ENCODE results near the gene OR6C70.
"Not testable (repeated sequence)": the region's sequence is repeated elsewhere in the genome, so short reads cannot be mapped to it uniquely, and the experiment has no call there.

The OR6C70 gene

GRCh38 chr12:55470088-55470829, at the start of gene OR6C70:
TSS of gene OR6C70 (minus strand) at chr12:55470138. CDS start at chr12:55470138, 0 bp downstream.
- no peak for DNase-seq (ENCODE audit: low spot score)

GRCh38 chr12:55516391-55516790, 46.5 kb upstream of the OR6C70 start:
- no peak for DNase-seq (ENCODE audit: low spot score)

- no peak for DNase-seq (ENCODE audit: low spot score)
Observed at GRCh38 chr12:55515696-55516095, 45.8 kb upstream of the OR6C70 start.

- DNase-seq (ENCODE audit: low spot score) = no peak
Observed at GRCh38 chr12:55501601-55502000, 31.7 kb upstream of the OR6C70 start.

- no peak for DNase-seq (ENCODE audit: low spot score)
Observed at GRCh38 chr12:55499810-55500252, 29.9 kb upstream of the OR6C70 start.

GRCh38 chr12:55499231-55499630, 29.3 kb upstream of the OR6C70 start:
- DNase-seq (ENCODE audit: low spot score) = no peak

GRCh38 chr12:55495490-55495889, 25.6 kb upstream of the OR6C70 start:
- DNase-seq (ENCODE audit: low spot score) = no peak

- DNase-seq (ENCODE audit: low spot score) = no peak
Observed at GRCh38 chr12:55492078-55492477, 22.1 kb upstream of the OR6C70 start, which contains the start of gene OR6C68. TSS of gene OR6C68 (plus strand) at chr12:55492378. CDS start at chr12:55492378, 0 bp downstream.

- DNase-seq (ENCODE audit: low spot score) = not testable (repeated sequence)
Observed at GRCh38 chr12:55484284-55484683, 14.3 kb upstream of the OR6C70 start.

GRCh38 chr12:55479136-55479535, 9.2 kb upstream of the OR6C70 start:
- not testable (repeated sequence) for DNase-seq (ENCODE audit: low spot score)

GRCh38 chr12:55472264-55472663, 2.3 kb upstream of the OR6C70 start:
- DNase-seq (ENCODE audit: low spot score) = no peak

- DNase-seq (ENCODE audit: low spot score) = no peak
Observed at GRCh38 chr12:55469291-55469690, 647 bp downstream of the OR6C70 start.

GRCh38 chr12:55467836-55468235, 2.1 kb downstream of the OR6C70 start:
- DNase-seq (ENCODE audit: low spot score) = no peak

GRCh38 chr12:55464926-55465325, 5.0 kb downstream of the OR6C70 start:
- DNase-seq (ENCODE audit: low spot score) = not testable (repeated sequence)

GRCh38 chr12:55448825-55449224, 21.1 kb downstream of the OR6C70 start:
- no peak for DNase-seq (ENCODE audit: low spot score)

GRCh38 chr12:55446326-55446725, 23.6 kb downstream of the OR6C70 start:
- no peak for DNase-seq (ENCODE audit: low spot score)

- DNase-seq (ENCODE audit: low spot score) = no peak
Observed at GRCh38 chr12:55445357-55445756, 24.6 kb downstream of the OR6C70 start.

- DNase-seq (ENCODE audit: low spot score) = no peak
Observed at GRCh38 chr12:55443776-55444175, 26.2 kb downstream of the OR6C70 start, which contains the start of gene OR6C2. TSS of gene OR6C2 (plus strand) at chr12:55444076. CDS start at chr12:55452214, 8,138 bp downstream.

- DNase-seq (ENCODE audit: low spot score) = not testable (repeated sequence)
Observed at GRCh38 chr12:55441233-55441632, 28.7 kb downstream of the OR6C70 start.

GRCh38 chr12:55428331-55429243, 41.4 kb downstream of the OR6C70 start:
- no peak for DNase-seq (ENCODE audit: low spot score)

GRCh38 chr12:55425954-55426353, 44.0 kb downstream of the OR6C70 start, which contains the start of gene OR6C76:
TSS of gene OR6C76 (plus strand) at chr12:55426254. CDS start at chr12:55426254, 0 bp downstream.
- no peak for DNase-seq (ENCODE audit: low spot score)

GRCh38 chr12:55420307-55420962, 49.5 kb downstream of the OR6C70 start:
- DNase-seq (ENCODE audit: low spot score) = no peak
